ENCODE measurements around the gene NSUN4.

DNA sequence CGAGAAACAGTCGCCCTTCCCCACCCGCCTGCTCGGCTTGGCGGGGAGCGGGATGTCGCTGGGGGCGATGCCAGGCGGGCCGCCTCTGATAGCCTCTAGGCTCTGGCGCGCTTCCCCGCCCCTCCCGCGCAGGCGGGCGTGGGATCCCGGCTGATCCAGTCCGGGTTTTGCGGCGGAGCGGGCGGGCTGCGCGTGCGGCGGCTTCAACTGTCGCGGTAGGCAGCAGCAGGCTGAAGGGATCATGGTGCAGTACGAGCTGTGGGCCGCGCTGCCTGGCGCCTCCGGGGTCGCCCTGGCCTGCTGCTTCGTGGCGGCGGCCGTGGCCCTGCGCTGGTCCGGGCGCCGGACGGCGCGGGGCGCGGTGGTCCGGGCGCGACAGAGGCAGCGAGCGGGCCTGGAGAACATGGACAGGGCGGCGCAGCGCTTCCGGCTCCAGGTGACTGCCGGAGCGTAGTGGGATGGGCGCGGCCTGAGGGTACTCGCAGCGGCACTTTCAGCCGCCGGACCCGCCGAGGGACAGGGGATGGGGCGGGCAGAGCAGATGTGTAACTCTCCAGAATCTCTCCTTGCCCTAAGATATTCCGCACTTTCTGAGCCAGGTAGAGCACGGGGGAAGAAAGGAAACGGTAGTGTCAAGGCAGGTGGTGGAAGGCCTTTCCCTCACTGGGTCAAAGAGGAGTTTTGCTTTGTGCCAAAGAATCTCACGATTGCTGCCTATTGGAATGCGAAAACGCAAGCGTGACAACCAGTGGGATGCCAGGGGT is 53.7 kb downstream of the NSUN4 start, which contains the start of gene FAAH:
- peak; percentile 58 for TF ChIP-seq POLR2AphosphoS5 (IDR thresholded peaks at IDR 0.05)
- TF ChIP-seq, protein P1, sequence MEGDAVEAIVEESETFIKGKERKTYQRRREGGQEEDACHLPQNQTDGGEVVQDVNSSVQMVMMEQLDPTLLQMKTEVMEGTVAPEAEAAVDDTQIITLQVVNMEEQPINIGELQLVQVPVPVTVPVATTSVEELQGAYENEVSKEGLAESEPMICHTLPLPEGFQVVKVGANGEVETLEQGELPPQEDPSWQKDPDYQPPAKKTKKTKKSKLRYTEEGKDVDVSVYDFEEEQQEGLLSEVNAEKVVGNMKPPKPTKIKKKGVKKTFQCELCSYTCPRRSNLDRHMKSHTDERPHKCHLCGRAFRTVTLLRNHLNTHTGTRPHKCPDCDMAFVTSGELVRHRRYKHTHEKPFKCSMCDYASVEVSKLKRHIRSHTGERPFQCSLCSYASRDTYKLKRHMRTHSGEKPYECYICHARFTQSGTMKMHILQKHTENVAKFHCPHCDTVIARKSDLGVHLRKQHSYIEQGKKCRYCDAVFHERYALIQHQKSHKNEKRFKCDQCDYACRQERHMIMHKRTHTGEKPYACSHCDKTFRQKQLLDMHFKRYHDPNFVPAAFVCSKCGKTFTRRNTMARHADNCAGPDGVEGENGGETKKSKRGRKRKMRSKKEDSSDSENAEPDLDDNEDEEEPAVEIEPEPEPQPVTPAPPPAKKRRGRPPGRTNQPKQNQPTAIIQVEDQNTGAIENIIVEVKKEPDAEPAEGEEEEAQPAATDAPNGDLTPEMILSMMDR (IDR thresholded peaks at IDR 0.05): no peak
- TF ChIP-seq POLR2A (IDR thresholded peaks at IDR 0.05): no peak
